ENCODE measurements around the gene TLX2. TPM values are rescaled to one million over a fixed set of nuclear protein-coding genes. Genes with fewer than 3 reads are reported as not detected.
A peak's percentile ranks its signal among the peaks of the same experiment; 100 is the strongest.

Gene TLX2
- total and polyA plus RNA-seq, 2 of the 13 experiments (the other 11 are each of a cell fraction or from before 2014, with no cell fraction given), result 0.05 to 0.20 TPM

GRCh38 chr2:74512744-74513604, 1.3 kb upstream of the TLX2 start (continued):
- no peak for TF ChIP-seq ZMYM2 (CRISPR knock-in tag; IDR thresholded peaks at IDR 0.05)
- TF ChIP-seq ZNF782 (CRISPR knock-in tag; IDR thresholded peaks at IDR 0.05; ENCODE audit: borderline replicate concordance), result no peak
- TF ChIP-seq ATRX (CRISPR knock-in tag; IDR thresholded peaks at IDR 0.05; ENCODE audit: borderline replicate concordance), result no peak
- no peak for TF ChIP-seq BRF2 (CRISPR knock-in tag; IDR thresholded peaks at IDR 0.05)
- TF ChIP-seq MBNL3 (CRISPR knock-in tag; conservative IDR thresholded peaks at IDR 0.05), result no peak
- TF ChIP-seq ZNF788 (CRISPR knock-in tag; IDR thresholded peaks at IDR 0.05; ENCODE audit: borderline replicate concordance), result no peak
- no peak for TF ChIP-seq ZNF234 (CRISPR knock-in tag; conservative IDR thresholded peaks at IDR 0.05)
- no peak for TF ChIP-seq SYNCRIP (IDR thresholded peaks at IDR 0.05; ENCODE audit: insufficient read depth, low read depth, low read length)
- TF ChIP-seq SRSF1 (optimal IDR thresholded peaks at IDR 0.05; ENCODE audit: low read depth, low read length), result peak; percentile 98
- no peak for TF ChIP-seq CCAR2 (optimal IDR thresholded peaks at IDR 0.05; ENCODE audit: low read depth, low read length)
- TF ChIP-seq RFXAP (CRISPR knock-in tag; IDR thresholded peaks at IDR 0.05; ENCODE audit: borderline replicate concordance), result no peak
- no peak for TF ChIP-seq TBP (CRISPR knock-in tag; IDR thresholded peaks at IDR 0.05)
- no peak for TF ChIP-seq ZNF777 (CRISPR knock-in tag; IDR thresholded peaks at IDR 0.05)
- no peak for TF ChIP-seq ATF5 (CRISPR knock-in tag; IDR thresholded peaks at IDR 0.05; ENCODE audit: low read depth)
- no peak for TF ChIP-seq EED (CRISPR knock-in tag; IDR thresholded peaks at IDR 0.05)
- no peak for TF ChIP-seq MEF2D (CRISPR knock-in tag; IDR thresholded peaks at IDR 0.05)
- TF ChIP-seq RBFOX2 (IDR thresholded peaks at IDR 0.05; ENCODE audit: low read depth, low read length), result peak; percentile 64
- TF ChIP-seq ZNF20 (CRISPR knock-in tag; IDR thresholded peaks at IDR 0.05), result no peak
- no peak for TF ChIP-seq RAD51 (IDR thresholded peaks at IDR 0.05; ENCODE audit: borderline replicate concordance)
- TF ChIP-seq ZNF329 (CRISPR knock-in tag; IDR thresholded peaks at IDR 0.05; ENCODE audit: low read depth), result no peak
- no peak for TF ChIP-seq ZNF761 (CRISPR knock-in tag; conservative IDR thresholded peaks at IDR 0.05)
- peak; percentile 60; the same call in 1 of the 2 replicates for TF ChIP-seq CSRNP1 (CRISPR knock-in tag; IDR thresholded peaks at IDR 0.05)
- no peak for TF ChIP-seq ZNF747 (CRISPR knock-in tag; IDR thresholded peaks at IDR 0.05; ENCODE audit: borderline replicate concordance)
- TF ChIP-seq ZNF615 (CRISPR knock-in tag; IDR thresholded peaks at IDR 0.05; ENCODE audit: borderline replicate concordance), result no peak
- no peak for TF ChIP-seq RFX5 (IDR thresholded peaks at IDR 0.05; ENCODE audit: low read depth, low read length)
- TF ChIP-seq KAT8 (CRISPR knock-in tag; IDR thresholded peaks at IDR 0.05), result 0 out of 2 replicates have a peak, but pooled peaks have one; percentile 55
- TF ChIP-seq ZFP41 (CRISPR knock-in tag; IDR thresholded peaks at IDR 0.05; ENCODE audit: borderline replicate concordance), result no peak

Data from HepG2 (cell line).